HG03460 (cell line): ENCODE results near the gene LY6G6F.

Experiments
- ATAC-seq: cut with Tn5 transposase; IDR thresholded peaks from one replicate; pipeline ENCODE4 v1.9.1; 2021; ENCODE audit not compliant: unreplicated experiment

LY6G6F gene

GRCh38 chr6:31676904-31677303 lies 29.8 kb upstream of the LY6G6F start:
- no peak for ATAC-seq

GRCh38 chr6:31677955-31678354 lies 28.7 kb upstream of the LY6G6F start:
- ATAC-seq = no peak

- ATAC-seq = no peak
Measured at GRCh38 chr6:31680226-31681134, 26.2 kb upstream of the LY6G6F start, which contains the start of gene LY6G5C. TSS of gene LY6G5C (minus strand) at chr6:31681067. CDS start at chr6:31680373, 694 bp downstream.

- ATAC-seq = no peak
Measured at GRCh38 chr6:31681135-31681671, 25.5 kb upstream of the LY6G6F start.

- no peak for ATAC-seq
Measured at GRCh38 chr6:31683591-31683990, 23.1 kb upstream of the LY6G6F start.

- ATAC-seq = no peak
Measured at GRCh38 chr6:31686483-31686882, 20.2 kb upstream of the LY6G6F start.

- ATAC-seq = no peak
Measured at GRCh38 chr6:31687321-31687720, 19.3 kb upstream of the LY6G6F start.

GRCh38 chr6:31687860-31688693 lies 18.6 kb upstream of the LY6G6F start:
- ATAC-seq = no peak

- ATAC-seq = no peak
Measured at GRCh38 chr6:31689249-31690110, 17.2 kb upstream of the LY6G6F start.

- no peak for ATAC-seq
Measured at GRCh38 chr6:31690231-31691077, 16.2 kb upstream of the LY6G6F start.

GRCh38 chr6:31691078-31691463 lies 15.6 kb upstream of the LY6G6F start:
- no peak for ATAC-seq

- no peak for ATAC-seq
Measured at GRCh38 chr6:31691564-31692108, 15.0 kb upstream of the LY6G6F start.

- ATAC-seq = no peak
Measured at GRCh38 chr6:31692353-31692752, 14.3 kb upstream of the LY6G6F start.

- no peak for ATAC-seq
Measured at GRCh38 chr6:31692886-31693285, 13.8 kb upstream of the LY6G6F start.

- no peak for ATAC-seq
Measured at GRCh38 chr6:31693535-31693934, 13.1 kb upstream of the LY6G6F start.

- no peak for ATAC-seq
Measured at GRCh38 chr6:31697555-31697954, 9.1 kb upstream of the LY6G6F start.

- ATAC-seq = no peak
Measured at GRCh38 chr6:31700740-31701401, 5.8 kb upstream of the LY6G6F start.

GRCh38 chr6:31701666-31702404 lies 4.8 kb upstream of the LY6G6F start:
- no peak for ATAC-seq
